GM12878 (cell line): ENCODE measurements around the gene OPA1.
A peak's percentile ranks its signal among the peaks of the same experiment; 100 is the strongest.

Experiments
- BCL3 ChIP-seq: IDR thresholded peaks from 2 replicates; pipeline ENCODE4 v1.6.1; 2011; ENCODE audit warnings: borderline replicate concordance, low read depth, mild to moderate bottlenecking, moderate library complexity, low read length; ENCODE audit not compliant: insufficient read depth, poor library complexity, severe bottlenecking
- CREB1 ChIP-seq: IDR thresholded peaks from 2 replicates; pipeline ENCODE4 v1.6.1; 2012; ENCODE audit warnings: low read depth, mild to moderate bottlenecking, inconsistent platforms
- ESRRA ChIP-seq: IDR thresholded peaks from 2 replicates; pipeline ENCODE4 v1.6.1; 2012; ENCODE audit warnings: mild to moderate bottlenecking, low read length, improper control_type of control experiment
- EZH2 ChIP-seq: IDR thresholded peaks from 2 replicates; pipeline ENCODE4 v1.6.1; 2012; ENCODE audit warnings: low read depth, mild to moderate bottlenecking, control low read depth, inconsistent platforms, low read length, borderline replicate concordance; ENCODE audit not compliant: control insufficient read depth
- GABPA ChIP-seq: IDR thresholded peaks from 2 replicates; pipeline ENCODE4 v1.6.1; 2014; ENCODE audit warnings: antibody characterized with exemption, low read depth, mild to moderate bottlenecking, inconsistent platforms
- MYC ChIP-seq: IDR thresholded peaks from 2 replicates; pipeline ENCODE4 v1.6.1; 2011; ENCODE audit warnings: mild to moderate bottlenecking, low read length, moderate library complexity, inconsistent platforms; ENCODE audit not compliant: insufficient read depth, insufficient replicate concordance, insufficient read length, severe bottlenecking
- PKNOX1 ChIP-seq: fragments of 450-650 bp; IDR thresholded peaks from 2 replicates; pipeline ENCODE4 v1.6.1; 2016; ENCODE audit warnings: mild to moderate bottlenecking
- POLR2A ChIP-seq: IDR thresholded peaks from 2 replicates; pipeline ENCODE4 v1.6.1; 2011; ENCODE audit warnings: low read depth, mild to moderate bottlenecking, low read length
- SIN3A ChIP-seq: IDR thresholded peaks from 2 replicates; pipeline ENCODE4 v1.6.1; 2012; ENCODE audit warnings: low read depth, low read length, improper control_type of control experiment
- ZBTB40 ChIP-seq: fragments of 450-650 bp; IDR thresholded peaks from 2 replicates; pipeline ENCODE4 v1.6.1; 2016; ENCODE audit warnings: mild to moderate bottlenecking, moderate library complexity, borderline replicate concordance
- ZNF274 ChIP-seq: IDR thresholded peaks from one replicate; pipeline ENCODE4 v1.8.0; 2011; ENCODE audit not compliant: insufficient read length, insufficient read depth
- TF ChIP-seq, protein P1 (sequence below), 3 experiments: IDR thresholded peaks in 2 of 3; conservative IDR thresholded peaks in 1 of 3; 2 replicates each; pipeline ENCODE4 v1.5.1; 2011; ENCODE audit warnings: low read depth in 3 of 3, low read length in 3 of 3, mild to moderate bottlenecking in 3 of 3, control low read depth in 2 of 3, moderate library complexity in 2 of 3, inconsistent platforms in 1 of 3, mixed read lengths in 1 of 3; ENCODE audit not compliant: control insufficient read depth in 2 of 3, insufficient read depth in 1 of 3; ENCODE audit errors: extremely low read depth in 1 of 3
- TF ChIP-seq, protein P2 (sequence below): IDR thresholded peaks from 2 replicates; pipeline ENCODE4 v1.6.1; 2012; ENCODE audit warnings: low read depth, low read length, improper control_type of control experiment
- TF ChIP-seq, protein P3 (sequence below): IDR thresholded peaks from 2 replicates; pipeline ENCODE4 v1.6.1; 2011; ENCODE audit warnings: low read depth, low read length, improper control_type of control experiment, borderline replicate concordance

DNA sequence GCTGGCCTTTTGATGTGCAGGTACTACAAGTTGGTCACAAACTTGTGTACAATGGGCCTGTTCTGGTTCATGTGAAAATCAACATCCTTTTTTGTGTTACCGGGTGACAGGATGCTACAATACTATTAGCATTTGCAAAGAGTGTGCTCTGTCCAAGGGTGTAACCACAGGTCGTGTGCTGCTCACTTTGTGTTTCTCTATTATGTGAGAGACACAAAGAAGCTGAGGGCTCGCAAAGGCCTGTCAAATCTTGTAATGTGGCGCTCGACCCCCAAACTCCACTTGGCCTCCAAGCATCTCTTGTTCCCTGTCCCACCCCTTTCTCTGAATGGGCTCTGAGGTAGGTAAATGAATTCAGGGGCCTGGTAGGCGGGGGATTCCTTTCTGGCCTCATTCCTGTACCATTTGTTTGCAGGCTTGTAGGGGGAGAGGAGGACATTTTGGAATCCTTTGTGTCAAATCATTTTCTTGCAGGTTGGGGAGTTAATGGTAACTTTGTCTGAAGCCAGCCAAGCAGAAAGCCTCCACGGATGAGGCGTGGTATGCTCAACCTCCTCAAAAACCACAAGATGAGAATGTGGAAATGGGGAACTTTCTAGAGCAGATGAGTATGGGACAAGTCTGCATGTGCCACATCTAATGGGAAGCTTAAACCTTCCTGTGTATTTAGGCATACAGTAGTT, 109.1 kb downstream of the OPA1 start:
- TF ChIP-seq ZNF274 (no peak), PKNOX1 (no peak), POLR2A (no peak), CREB1 (0 out of 2 replicates have a peak, but pooled peaks have one; percentile 10), SIN3A (no peak), ZBTB40 (no peak), MYC (no peak), GABPA (no peak), EZH2 (no peak), BCL3 (no peak), ESRRA (no peak)
- TF ChIP-seq, protein P1, sequence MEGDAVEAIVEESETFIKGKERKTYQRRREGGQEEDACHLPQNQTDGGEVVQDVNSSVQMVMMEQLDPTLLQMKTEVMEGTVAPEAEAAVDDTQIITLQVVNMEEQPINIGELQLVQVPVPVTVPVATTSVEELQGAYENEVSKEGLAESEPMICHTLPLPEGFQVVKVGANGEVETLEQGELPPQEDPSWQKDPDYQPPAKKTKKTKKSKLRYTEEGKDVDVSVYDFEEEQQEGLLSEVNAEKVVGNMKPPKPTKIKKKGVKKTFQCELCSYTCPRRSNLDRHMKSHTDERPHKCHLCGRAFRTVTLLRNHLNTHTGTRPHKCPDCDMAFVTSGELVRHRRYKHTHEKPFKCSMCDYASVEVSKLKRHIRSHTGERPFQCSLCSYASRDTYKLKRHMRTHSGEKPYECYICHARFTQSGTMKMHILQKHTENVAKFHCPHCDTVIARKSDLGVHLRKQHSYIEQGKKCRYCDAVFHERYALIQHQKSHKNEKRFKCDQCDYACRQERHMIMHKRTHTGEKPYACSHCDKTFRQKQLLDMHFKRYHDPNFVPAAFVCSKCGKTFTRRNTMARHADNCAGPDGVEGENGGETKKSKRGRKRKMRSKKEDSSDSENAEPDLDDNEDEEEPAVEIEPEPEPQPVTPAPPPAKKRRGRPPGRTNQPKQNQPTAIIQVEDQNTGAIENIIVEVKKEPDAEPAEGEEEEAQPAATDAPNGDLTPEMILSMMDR (IDR thresholded peaks at IDR 0.05 in 2 of 3, conservative IDR thresholded peaks at IDR 0.05 in 1 of 3; ENCODE audit: control insufficient read depth in 2 of 3, extremely low read depth in 1 of 3, insufficient read depth in 1 of 3, low read depth in 3 of 3, low read length in 3 of 3) = no peak
- TF ChIP-seq, protein P2, sequence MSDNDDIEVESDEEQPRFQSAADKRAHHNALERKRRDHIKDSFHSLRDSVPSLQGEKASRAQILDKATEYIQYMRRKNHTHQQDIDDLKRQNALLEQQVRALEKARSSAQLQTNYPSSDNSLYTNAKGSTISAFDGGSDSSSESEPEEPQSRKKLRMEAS = no peak
- TF ChIP-seq, protein P3, sequence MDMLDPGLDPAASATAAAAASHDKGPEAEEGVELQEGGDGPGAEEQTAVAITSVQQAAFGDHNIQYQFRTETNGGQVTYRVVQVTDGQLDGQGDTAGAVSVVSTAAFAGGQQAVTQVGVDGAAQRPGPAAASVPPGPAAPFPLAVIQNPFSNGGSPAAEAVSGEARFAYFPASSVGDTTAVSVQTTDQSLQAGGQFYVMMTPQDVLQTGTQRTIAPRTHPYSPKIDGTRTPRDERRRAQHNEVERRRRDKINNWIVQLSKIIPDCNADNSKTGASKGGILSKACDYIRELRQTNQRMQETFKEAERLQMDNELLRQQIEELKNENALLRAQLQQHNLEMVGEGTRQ = no peak
